Measurements from ENCODE around the gene TIMELESS. TPM values are rescaled to one million over a fixed set of nuclear protein-coding genes. Genes with fewer than 3 reads are reported as not detected.
"Not testable (repeated sequence)": the region's sequence is repeated elsewhere in the genome, so short reads cannot be mapped to it uniquely, and the experiment has no call there.

Gene TIMELESS, protein sequence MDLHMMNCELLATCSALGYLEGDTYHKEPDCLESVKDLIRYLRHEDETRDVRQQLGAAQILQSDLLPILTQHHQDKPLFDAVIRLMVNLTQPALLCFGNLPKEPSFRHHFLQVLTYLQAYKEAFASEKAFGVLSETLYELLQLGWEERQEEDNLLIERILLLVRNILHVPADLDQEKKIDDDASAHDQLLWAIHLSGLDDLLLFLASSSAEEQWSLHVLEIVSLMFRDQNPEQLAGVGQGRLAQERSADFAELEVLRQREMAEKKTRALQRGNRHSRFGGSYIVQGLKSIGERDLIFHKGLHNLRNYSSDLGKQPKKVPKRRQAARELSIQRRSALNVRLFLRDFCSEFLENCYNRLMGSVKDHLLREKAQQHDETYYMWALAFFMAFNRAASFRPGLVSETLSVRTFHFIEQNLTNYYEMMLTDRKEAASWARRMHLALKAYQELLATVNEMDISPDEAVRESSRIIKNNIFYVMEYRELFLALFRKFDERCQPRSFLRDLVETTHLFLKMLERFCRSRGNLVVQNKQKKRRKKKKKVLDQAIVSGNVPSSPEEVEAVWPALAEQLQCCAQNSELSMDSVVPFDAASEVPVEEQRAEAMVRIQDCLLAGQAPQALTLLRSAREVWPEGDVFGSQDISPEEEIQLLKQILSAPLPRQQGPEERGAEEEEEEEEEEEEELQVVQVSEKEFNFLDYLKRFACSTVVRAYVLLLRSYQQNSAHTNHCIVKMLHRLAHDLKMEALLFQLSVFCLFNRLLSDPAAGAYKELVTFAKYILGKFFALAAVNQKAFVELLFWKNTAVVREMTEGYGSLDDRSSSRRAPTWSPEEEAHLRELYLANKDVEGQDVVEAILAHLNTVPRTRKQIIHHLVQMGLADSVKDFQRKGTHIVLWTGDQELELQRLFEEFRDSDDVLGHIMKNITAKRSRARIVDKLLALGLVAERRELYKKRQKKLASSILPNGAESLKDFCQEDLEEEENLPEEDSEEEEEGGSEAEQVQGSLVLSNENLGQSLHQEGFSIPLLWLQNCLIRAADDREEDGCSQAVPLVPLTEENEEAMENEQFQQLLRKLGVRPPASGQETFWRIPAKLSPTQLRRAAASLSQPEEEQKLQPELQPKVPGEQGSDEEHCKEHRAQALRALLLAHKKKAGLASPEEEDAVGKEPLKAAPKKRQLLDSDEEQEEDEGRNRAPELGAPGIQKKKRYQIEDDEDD
- total RNA-seq, result 1 to 10 TPM; 4.6 to 7.6 (median 6.7) TPM

DNA sequence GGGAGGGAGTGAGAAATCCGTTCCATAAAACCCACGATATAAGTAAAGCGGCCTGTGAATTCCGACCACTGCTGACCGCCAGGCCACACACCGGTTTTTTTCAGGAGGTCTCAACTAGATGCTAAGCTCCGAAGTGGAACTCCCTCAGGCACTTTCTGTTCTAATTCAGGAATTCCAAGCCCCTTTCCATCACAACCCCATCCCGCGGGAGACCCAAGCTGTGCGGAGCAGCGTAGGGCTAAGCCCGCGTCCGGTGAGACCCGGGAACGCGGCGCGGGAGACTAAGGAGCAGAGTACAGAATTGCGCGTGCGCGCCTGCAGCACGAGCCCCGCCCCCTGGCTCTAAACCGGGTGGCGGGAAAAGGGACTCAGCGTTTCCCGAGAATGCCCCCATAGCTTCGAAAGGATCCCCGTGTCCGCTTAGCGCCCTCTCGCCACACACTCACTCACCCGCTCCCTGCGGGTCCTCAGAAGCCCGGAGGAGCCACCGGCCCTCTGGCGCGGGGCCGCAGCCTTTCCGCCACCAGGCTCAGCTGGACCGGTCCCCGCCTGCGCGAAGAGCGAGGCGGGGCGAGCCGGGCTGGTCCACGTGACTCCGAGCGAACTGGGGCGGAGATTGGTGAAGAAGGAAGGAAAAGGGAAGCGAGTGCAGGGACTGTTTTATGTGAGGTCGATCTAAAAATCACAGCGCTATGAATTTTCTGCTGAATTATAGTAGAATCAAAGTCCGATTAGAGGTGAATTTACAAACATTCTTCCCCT, at the start of gene TIMELESS:
Gene TIMELESS (minus strand): TSS at position 567 of the 762 bp plus-strand sequence. CDS start 15,256 bp downstream, outside the sequence.
- peak within 1 kb of the TSS; percentile 35 to 63 (median 52) for H3K4me3 ChIP-seq (replicated peaks in 1 of 3)
- H3K27me3 ChIP-seq, result no peaks in the 10 kb centered on the region
- peak; percentile 87 to 89 for DNase-seq
- TF ChIP-seq, protein P1, sequence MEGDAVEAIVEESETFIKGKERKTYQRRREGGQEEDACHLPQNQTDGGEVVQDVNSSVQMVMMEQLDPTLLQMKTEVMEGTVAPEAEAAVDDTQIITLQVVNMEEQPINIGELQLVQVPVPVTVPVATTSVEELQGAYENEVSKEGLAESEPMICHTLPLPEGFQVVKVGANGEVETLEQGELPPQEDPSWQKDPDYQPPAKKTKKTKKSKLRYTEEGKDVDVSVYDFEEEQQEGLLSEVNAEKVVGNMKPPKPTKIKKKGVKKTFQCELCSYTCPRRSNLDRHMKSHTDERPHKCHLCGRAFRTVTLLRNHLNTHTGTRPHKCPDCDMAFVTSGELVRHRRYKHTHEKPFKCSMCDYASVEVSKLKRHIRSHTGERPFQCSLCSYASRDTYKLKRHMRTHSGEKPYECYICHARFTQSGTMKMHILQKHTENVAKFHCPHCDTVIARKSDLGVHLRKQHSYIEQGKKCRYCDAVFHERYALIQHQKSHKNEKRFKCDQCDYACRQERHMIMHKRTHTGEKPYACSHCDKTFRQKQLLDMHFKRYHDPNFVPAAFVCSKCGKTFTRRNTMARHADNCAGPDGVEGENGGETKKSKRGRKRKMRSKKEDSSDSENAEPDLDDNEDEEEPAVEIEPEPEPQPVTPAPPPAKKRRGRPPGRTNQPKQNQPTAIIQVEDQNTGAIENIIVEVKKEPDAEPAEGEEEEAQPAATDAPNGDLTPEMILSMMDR (IDR thresholded peaks at IDR 0.05), result peak in 1 of 6 experiments; percentile 27
- TF ChIP-seq POLR2A (IDR thresholded peaks at IDR 0.05), result peak in 1 of 2 donors; percentile 70
- H3K27ac ChIP-seq, result peak within 1 kb of the TSS; percentile 63 to 86 (median 77)
- no peaks in the 10 kb centered on the region for H3K9me3 ChIP-seq
- 0% methylated on average over 48 to 55 of the region's 58 CpGs for WGBS, 2 donors
- intact Hi-C loops (cut with DNase I), result no loop called here
- no peaks in the 10 kb centered on the region for H3K36me3 ChIP-seq
- peaks cover 3 to 10% of the 10 kb centered on the region in 2 donors for H3K4me1 ChIP-seq

DNA sequence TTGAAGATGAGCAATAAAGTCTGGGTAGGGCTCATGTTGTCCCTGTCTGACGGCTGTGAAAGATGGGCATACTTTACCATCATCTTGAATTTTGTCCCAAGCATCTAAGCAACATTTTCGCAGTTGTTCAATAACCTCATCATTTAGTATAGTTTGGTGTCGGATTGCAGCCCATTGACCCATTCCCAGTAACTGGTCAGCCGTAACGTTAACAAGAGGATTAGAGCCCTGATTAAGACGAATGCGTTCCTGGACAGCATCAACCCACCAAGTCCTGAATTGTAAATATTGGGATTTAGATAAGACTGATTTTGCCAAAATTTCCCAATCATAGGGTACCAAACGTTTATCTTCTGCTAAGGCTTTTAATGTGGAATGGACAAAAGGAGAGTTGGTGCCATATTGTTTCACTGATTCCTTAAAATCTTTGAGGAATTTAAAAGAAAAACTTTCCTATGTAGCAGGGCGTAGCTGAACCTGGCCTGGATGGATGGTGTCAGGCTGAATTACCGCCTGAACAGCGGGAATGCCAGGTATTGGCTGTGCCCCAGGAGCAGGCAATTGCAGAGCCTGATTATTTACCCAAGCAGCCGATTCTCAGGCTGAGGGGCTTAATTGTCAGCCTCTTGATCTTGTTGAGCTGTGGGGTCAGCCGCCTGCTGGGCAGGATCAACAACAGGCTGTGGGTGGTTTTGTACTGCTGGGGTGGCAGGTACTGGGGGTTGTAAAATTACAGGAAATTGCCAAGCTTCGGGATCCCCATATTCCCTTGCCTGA, 49.1 kb upstream of the TIMELESS start:
- H3K27me3 ChIP-seq; H3K36me3 ChIP-seq; intact Hi-C loops (cut with DNase I); H3K9me3 ChIP-seq; H3K27ac ChIP-seq; H3K4me1 ChIP-seq; H3K4me3 ChIP-seq (replicated peaks in 1 of 3): not testable (repeated sequence)
- 53% methylated on average over 14 of the region's 14 CpGs for WGBS, 2 donors
- DNase-seq, result peak; percentile 10 to 38

GRCh38 chr12:56496704-56497103, 47.5 kb upstream of the TIMELESS start:
- TF ChIP-seq, protein P1 (IDR thresholded peaks at IDR 0.05), result peak; percentile 14 to 48 (median 18)
- H3K9me3 ChIP-seq; intact Hi-C loops (cut with DNase I); H3K27ac ChIP-seq; H3K4me1 ChIP-seq; H3K4me3 ChIP-seq (replicated peaks in 1 of 3); H3K36me3 ChIP-seq; H3K27me3 ChIP-seq: not testable (repeated sequence)
- peak; percentile 57 to 66 for DNase-seq
- 9 to 14% methylated on average over 5 to 13 of the region's 17 CpGs for WGBS, 2 donors

- H3K4me3 ChIP-seq (replicated peaks in 1 of 3); H3K27ac ChIP-seq; H3K27me3 ChIP-seq; H3K9me3 ChIP-seq; intact Hi-C loops (cut with DNase I); DNase-seq; H3K36me3 ChIP-seq; H3K4me1 ChIP-seq: not testable (repeated sequence)
- WGBS, 2 donors, result 91 to 96% methylated on average over 7 to 23 of the region's 27 CpGs
Measured at GRCh38 chr12:56494481-56494880, 45.3 kb upstream of the TIMELESS start.

- intact Hi-C loops (cut with DNase I); H3K9me3 ChIP-seq; DNase-seq; H3K4me3 ChIP-seq (replicated peaks in 1 of 3); H3K27me3 ChIP-seq; H3K27ac ChIP-seq; H3K36me3 ChIP-seq; H3K4me1 ChIP-seq: not testable (repeated sequence)
- no CpG with 5 or more reads among the region's 15 CpGs for WGBS, 2 donors
Measured at GRCh38 chr12:56494106-56494415, 44.8 kb upstream of the TIMELESS start.

DNA sequence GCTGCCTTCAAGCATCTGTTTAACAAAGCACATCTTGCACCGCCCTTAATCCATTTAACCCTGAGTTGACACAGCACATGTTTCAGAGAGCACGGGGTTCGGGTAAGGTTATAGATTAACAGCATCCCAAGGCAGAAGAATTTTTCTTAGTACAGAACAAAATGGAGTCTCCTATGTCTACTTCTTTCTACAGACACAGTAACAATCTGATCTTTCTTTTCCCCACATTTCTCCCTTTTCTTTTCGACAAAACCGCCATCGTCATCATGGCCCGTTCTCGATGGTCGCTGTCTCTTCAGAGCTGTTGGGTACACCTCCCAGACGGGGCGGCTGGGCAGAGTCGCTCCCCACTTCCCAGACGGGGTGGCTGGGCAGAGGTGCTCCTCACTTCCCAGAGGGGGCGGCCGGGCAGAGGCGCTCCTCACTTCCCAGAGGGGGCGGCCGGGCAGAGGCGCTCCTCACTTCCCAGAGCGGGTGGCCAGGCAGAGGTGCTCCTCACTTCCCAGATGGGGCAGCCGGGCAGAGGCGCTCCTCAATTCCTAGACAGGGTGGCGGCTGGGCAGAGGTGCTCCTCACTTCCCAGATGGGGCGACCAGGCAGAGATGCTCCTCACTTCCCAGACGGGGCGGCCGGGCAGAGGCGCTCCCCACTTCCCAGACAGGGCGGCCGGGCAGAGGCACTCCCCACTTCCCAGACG, 44.3 kb upstream of the TIMELESS start:
- H3K36me3 ChIP-seq; intact Hi-C loops (cut with DNase I); H3K4me1 ChIP-seq; H3K4me3 ChIP-seq (replicated peaks in 1 of 3); H3K9me3 ChIP-seq; H3K27me3 ChIP-seq; H3K27ac ChIP-seq; DNase-seq: not testable (repeated sequence)
- WGBS, 2 donors, result 90 to 92% methylated on average over 13 to 19 of the region's 31 CpGs

Data from thyroid gland (tissue), 4 donors.